Measurements from ENCODE around the gene ACAA2.
"Not testable (repeated sequence)": the region's sequence is repeated elsewhere in the genome, so short reads cannot be mapped to it uniquely, and the experiment has no call there.

ACAA2 gene

DNA sequence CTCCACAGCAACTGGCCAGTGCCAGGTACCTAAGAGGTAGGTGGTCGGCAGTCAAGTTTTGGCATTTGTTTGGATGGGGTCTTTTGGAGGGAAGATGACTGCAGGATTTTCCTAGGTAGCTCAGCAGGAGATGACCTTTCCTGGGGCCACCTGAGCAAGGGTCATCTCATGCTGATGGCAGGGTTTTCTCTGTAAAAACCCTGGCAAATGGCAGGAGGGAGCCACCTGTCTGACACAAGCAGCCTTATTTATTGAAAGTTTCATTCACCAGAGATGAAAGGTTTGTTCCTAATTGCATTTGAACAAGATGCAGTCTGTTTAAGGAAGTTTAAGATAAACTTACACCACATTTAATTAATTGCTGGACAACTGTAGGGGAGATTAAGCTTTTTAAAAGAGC lies 31.6 kb upstream of the ACAA2 start:
- no peak for DNase-seq

GRCh38 chr18:49843778-49844625 lies 30.7 kb upstream of the ACAA2 start:
- no peak for DNase-seq

DNA sequence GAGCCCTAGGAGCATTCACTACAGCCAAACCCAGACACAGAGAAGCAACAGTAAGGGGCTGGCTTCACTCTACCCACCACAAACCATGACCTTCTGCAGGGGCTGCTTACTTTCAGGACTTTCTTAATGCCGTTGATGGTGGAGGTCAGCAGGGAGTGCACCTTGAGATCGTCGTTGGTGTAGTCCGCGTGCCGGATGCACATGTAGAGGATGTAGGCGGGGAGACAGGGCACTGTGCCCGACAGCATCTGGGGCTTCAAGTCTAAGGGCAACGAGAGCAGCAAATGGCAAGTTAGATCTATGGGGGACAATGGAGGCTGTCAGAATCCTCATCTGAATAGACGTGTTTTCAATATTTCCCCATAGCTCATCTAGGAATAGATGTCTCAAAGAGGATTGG lies 29.8 kb upstream of the ACAA2 start:
- no peak for DNase-seq

DNA sequence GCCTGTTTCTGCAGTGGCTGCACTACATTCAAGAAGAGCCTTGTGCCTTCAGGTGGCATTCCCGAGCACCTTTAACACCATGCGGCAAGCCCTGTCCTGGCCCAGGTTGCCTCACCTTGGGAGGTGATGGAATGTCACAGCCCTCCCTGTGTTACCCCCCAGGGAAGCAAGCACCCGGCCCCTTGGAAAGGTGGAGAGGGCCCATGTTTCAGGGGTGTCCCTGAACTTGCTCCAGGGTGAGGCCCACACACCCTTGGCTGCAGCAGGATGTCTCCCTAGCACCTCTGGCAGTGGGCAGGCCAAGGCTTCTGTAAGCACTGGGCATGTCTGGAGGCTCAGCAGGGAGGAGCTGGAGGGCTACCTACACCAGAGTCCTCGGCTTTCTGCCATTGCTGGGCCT lies 29.3 kb upstream of the ACAA2 start:
- no peak for DNase-seq

DNA sequence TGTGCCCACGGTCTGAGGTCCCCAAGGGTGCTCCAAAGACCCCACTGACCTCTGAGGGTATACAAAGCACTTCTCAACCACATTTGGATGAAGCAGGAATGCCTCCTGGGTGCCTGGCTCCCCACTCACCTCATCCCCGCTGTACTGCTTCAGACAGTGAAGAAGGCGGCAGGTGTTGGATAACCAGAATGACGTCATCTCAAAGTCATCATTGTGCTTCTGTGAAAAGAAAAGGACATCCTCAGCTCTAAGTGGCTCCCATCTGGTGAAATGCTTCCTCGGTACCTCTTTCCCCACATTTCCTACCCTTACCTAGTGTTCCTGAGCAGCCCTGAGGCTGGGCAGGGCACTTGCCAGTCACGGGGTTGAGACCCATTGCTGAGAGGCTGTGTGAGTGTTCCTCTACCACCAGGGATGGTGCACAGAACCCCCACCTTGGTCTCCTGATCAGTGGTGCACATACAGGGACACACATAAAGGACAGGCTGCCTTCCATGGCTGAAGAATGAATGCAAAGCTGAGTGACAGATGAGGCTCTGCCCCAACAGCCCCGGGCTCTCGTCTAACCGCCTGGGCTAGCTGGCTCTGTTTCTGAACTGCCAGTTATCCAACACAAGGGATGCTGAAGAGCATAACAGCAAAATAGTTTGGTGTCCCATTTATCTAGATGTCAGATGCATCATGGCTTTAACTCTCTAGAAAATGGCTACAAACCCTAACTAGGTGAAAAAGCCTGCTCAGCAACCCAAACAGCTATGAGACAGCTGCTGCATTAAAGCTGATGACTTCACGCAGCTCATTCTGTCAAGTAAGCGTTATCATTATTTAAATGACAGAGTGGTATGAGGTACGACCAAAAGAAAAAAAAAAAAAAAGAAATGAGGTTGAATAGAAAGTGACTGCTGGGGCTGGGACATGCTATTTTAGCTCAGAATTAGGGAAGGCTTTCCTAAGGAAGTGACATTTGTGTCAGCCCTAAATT lies 28.2 kb upstream of the ACAA2 start:
- no peak for DNase-seq

DNA sequence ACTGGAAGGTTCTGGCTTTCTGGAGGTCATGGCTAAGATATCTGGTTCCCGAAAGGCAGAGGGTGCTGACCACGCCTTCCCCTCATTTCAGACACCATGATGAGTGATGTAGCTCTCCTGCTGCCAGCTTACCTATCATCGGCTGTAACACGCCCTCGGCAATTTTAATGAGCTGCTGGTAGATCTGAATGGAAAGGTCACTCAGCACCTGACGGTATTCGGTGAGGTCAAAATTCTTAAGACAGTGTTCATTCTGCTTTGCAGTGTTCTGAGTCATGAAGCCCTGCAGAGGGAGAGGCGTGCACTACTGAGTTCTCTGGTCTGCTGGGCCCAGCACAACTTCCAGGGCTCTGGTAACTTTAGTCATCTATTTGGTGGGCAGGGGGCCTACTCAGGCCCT lies 25.7 kb upstream of the ACAA2 start:
- DNase-seq, result no peak

GRCh38 chr18:49838381-49838780 lies 25.0 kb upstream of the ACAA2 start:
- DNase-seq, result no peak

DNA sequence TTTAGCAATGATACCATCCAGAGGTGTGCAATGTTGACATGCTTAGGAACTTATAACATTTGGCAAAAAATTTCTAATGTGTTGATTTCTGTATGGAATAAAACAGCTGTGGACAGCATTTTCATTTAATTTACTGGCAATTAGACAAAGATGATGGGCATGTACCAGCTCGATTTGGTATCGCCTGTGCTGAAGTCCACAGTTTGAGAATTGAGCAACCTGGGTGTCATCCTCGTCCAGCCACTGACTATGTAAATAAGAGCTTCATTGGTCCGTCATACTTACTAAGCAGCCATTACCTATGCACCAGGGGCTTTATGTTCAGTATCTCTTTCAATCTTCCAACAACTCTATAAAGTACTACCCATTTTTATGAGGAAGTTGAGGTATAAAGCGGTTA lies 24.6 kb upstream of the ACAA2 start:
- DNase-seq, result no peak

DNA sequence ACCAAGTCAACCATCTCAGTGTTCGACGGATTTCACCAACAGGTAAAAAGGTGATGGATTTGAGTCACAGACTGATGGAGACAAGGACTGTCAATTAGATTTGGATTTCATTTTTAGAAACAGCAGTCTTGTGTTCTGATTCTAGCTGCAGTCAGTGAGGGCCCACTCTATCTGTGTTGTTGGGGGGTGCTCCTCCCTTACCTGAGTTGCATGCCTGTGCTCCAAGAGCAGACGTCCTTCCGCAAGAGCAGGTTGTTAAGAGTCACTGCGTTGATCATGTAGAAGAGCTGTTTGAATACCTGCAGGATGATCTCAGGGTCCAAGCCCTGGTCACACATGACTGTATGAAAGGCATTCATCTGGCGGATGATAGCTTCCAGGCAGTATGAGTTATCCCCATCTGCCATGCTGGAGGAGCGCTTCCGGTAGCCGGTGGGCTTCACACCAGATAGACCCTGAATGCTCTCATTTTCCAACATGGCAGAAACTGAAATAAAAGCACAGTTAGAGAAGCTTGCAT lies 24.0 kb upstream of the ACAA2 start:
- DNase-seq, result not testable (repeated sequence)

GRCh38 chr18:49835405-49835804 lies 22.1 kb upstream of the ACAA2 start:
- no peak for DNase-seq

DNA sequence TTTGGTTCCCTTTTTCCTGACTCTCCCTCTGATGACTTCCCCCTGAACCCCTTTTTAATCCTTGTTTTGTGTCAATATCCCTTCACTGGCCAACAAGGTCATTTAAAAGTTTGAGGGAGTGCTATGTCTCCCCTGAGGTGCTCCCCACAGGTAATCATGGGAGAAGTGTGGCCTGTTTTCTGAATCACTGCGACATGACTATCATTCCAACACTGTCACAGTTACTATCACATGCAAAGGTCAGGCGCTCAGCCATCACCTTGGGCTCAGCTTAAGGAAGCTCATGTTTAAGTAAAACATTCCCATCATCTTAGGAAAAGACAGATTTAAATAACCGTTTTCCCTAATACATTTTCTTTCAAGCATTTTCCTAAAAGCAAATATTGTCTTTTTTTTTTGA lies 20.9 kb upstream of the ACAA2 start:
- DNase-seq, result no peak

GRCh38 chr18:49833814-49834213 lies 20.5 kb upstream of the ACAA2 start:
- no peak for DNase-seq

DNA sequence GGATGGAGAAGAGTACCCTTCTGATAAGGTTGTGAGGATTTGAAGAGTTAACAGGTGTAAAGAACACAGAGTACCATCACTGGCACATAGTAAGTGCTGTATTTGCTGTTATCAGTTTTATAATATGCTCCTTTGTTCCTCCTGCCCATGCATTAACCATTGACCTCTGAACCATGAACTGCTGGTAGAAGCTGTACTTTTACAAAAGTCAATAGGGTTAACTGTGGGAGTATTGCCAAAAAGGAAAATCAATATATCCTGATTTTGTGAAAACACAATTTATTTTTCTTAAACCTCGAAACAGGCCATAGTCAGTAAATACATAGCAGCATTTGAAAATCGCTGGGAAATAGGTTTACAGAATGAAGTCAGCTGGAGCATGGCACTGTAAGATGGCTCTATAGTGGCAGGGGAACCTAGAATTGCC lies 18.9 kb upstream of the ACAA2 start:
- no peak for DNase-seq

DNA sequence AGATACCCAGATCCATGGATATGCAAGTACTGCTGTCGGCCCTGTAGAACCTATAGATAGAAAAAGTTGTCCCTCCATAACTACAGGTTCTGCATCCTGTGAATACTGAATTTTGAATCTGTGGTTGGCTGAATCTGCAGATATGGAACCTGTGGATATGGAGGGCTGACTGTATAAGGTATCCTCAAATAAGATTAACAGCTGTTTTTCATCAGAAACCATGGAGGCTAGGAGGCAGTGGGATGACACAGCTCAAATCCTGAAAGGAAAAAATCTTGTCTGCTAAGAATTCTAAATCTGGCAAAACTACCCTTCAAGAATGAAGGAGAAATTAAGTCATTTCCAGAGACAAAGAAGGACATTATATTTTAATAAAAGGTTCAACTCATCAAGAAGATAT lies 14.7 kb upstream of the ACAA2 start:
- DNase-seq, result no peak

- peak; percentile 46 for DNase-seq
Observed at GRCh38 chr18:49819823-49820671, 6.7 kb upstream of the ACAA2 start.

DNA sequence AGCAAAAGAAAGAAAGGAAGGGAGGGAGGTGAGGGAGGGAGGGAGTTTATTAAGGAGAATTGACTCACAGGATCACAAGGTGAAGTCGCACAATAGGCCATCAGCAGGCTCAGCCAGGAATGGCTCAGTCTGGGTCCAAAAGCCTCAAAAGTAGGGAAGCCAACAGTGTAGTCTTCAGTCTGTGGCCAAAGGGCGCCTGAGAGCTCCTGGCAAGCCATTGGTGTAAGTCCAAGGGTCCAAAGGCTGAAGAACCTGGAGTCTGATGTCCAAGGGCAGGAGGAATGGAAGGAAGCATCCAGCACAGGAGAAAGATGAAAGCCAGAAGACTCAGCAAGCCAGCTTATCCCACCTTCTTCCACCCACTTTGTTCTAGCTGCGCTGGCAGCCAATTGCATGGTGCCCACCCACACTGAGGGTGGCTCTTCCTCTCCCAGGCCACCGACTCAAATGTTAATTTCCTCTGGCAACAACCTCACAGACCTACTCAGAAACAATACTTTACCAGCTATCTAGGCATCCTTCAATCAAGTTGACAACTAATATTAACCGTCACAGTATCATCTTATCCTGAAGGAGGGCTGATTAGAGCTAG lies 5.8 kb upstream of the ACAA2 start:
- no peak for DNase-seq

GRCh38 chr18:49817947-49818346 lies 4.6 kb upstream of the ACAA2 start:
- no peak for DNase-seq

- DNase-seq, result no peak
Observed at GRCh38 chr18:49815927-49816326, 2.6 kb upstream of the ACAA2 start.

DNA sequence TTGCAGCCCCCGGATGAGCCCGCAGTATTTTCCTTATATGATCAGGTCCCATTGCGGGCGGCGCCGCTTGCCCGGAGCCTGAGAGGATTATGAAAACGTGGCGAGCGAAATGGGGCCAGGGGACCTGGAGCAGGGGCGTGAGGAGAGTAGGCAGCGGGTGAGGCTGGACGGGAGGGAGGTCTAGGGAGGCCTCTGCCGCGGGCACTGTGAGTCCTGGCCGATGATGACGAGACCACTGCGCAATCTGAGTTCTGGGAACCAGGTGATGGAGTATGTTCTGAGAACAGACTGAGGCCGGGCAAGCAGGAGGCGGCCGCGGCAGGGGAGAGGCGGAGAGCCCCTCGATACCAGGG lies 790 bp upstream of the ACAA2 start:
- DNase-seq, result peak; percentile 79

DNA sequence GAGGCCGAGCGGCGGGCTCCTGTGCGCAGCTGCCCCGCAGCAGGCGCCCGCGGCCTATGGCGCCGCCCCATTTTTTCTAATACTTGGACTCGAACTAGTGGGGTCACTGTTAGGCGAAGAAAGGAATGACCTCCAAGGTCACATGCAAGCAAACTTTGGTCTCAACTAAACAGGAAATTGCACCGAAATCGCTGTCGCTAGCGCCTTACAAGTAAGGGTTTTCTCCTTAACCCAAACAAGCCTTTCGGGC lies 339 bp downstream of the ACAA2 start:
- DNase-seq, result no peak

DNA sequence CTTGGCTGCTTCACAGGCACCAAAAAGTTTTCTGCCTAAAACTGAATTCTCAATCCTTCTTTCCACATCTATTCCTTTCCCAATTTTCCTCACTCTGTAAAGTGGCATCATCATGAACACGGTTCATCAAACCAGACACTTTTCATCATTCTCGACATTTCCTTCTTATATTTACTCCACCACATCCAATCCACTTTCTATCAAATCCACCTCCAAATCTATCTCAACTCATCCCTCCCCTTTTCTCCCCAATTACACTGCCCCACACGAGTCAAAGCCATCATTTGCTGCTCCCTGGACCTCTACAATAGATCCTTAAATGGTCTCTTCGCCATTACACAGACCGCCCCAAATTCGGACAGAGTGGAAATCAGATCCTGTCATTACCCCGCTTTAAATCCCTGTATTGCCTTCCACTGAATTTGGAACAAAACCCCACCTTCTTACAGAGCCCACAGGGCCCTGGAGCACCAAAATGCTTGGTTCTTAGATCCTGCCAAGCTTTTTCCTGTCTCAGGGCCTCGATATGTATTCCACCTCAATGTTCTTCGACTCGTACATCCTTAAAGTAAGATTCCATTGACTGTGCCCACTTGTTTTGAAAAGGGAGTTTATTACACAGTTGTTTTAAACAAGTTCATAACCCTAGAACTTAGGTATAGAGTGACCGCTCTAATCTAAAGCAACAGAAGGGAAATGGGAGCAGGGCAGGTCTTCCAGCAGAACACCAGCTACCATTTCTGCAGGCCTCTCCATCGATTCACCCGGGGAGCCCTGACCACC lies 856 bp downstream of the ACAA2 start:
- no peak for DNase-seq
